ENCODE results near the gene ATP13A3. TPM values are rescaled to one million over a fixed set of nuclear protein-coding genes. Genes with fewer than 3 reads are reported as not detected.
A peak's percentile ranks its signal among the peaks of the same experiment; 100 is the strongest.

The ATP13A3 gene
- total RNA-seq, 1 experiment from 2014 or later, result 119 TPM

DNA sequence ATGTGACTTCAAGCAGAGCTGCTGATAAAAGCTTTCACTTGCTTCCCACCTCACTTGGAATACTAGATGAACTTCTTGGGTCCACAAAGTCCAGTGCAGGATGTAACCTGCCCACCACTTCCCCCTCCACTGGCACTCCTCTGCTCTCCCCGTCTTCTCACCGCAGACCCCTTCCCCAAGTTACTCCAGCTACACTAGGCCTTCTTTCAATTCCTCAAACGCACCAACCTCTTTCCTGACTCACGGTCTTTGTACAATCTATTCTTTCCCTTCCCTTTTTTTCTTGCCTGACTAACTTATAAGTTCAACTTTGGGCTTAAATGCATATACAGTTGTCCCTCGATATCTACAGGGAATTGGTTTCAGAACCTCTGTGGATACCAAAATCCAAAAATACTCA is 5.2 kb upstream of the ATP13A3 start:
- POLR2A ChIA-PET, result interaction anchor here (1.2 kb wide), 1 partner anchor 92 kb away, joined by 3 read pairs; no protein-coding TSS in a partner anchor

DNA sequence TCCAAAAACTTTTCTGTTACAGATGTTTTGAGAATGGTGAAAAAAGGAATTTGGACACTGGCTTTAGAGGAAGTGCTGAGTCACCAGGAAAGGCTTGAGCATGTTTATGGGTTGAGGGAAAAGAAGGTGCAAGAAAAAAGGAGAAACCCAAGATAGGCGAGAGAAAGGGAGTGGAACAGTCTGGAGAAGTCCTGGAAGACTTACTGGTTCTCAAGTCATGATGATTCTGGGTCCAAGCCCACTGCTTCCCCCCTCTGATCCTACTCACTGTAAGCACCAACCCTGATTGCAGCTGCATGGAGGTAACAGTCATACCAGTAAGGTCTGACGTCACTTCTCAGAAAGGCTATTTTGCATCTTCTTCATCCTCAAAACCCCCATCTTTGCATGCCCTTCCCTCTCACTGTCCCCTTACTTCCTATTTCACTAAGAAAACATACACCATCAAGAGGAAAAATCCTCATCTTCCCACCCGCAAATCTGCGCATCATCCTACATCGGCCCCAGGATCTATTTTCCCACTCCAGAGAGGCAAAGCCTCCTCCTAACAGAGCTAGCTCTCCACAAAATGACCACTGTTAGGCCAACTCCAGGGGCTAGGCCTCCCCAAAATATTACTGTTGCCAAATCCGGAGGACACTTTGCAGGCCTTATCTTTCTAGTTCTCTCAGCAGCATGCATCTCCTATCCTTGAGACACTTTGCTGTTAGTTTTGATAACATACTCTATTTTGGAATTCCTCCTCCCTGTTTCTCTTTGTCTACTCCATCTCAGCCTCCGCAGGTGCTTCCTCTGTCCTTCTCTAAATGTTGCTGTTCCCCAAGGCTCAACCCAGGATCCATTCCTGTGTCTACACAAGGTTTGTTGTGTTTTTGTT is 3.2 kb upstream of the ATP13A3 start:
- peaks cover 30% of the 10 kb centered on the region for H3K4me1 Mint-ChIP-seq (ENCODE audit: insufficient read depth, unreplicated experiment)

More for the DNA sequence above, 5.2 kb upstream of the ATP13A3 start:
- Mint-ChIP-seq H3K4me1 (ENCODE audit: insufficient read depth, unreplicated experiment) (peaks cover 30% of the 10 kb centered on the region), H3K4me3 (ENCODE audit: unreplicated experiment) (no peak overlapping the region), H3K36me3 (ENCODE audit: insufficient read depth, unreplicated experiment) (peaks cover 5% of the 10 kb centered on the region), H3K27me3 (ENCODE audit: insufficient read depth, unreplicated experiment) (no peaks in the 10 kb centered on the region), H3K27ac (ENCODE audit: low read depth, unreplicated experiment) (no peak overlapping the region), H3K9me3 (ENCODE audit: unreplicated experiment) (no peaks in the 10 kb centered on the region)
- DNase-seq (ENCODE audit: unreplicated experiment), result no peak
- CTCF ChIA-PET, result no interaction called here
- BruUV-seq (replicated peaks), result no TSS peak
- TF ChIP-seq, protein P1, sequence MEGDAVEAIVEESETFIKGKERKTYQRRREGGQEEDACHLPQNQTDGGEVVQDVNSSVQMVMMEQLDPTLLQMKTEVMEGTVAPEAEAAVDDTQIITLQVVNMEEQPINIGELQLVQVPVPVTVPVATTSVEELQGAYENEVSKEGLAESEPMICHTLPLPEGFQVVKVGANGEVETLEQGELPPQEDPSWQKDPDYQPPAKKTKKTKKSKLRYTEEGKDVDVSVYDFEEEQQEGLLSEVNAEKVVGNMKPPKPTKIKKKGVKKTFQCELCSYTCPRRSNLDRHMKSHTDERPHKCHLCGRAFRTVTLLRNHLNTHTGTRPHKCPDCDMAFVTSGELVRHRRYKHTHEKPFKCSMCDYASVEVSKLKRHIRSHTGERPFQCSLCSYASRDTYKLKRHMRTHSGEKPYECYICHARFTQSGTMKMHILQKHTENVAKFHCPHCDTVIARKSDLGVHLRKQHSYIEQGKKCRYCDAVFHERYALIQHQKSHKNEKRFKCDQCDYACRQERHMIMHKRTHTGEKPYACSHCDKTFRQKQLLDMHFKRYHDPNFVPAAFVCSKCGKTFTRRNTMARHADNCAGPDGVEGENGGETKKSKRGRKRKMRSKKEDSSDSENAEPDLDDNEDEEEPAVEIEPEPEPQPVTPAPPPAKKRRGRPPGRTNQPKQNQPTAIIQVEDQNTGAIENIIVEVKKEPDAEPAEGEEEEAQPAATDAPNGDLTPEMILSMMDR (IDR thresholded peaks at IDR 0.05; ENCODE audit: unreplicated experiment), result no peak
- intact Hi-C loops (cut with micrococcal nuclease), result no loop called here

DNA sequence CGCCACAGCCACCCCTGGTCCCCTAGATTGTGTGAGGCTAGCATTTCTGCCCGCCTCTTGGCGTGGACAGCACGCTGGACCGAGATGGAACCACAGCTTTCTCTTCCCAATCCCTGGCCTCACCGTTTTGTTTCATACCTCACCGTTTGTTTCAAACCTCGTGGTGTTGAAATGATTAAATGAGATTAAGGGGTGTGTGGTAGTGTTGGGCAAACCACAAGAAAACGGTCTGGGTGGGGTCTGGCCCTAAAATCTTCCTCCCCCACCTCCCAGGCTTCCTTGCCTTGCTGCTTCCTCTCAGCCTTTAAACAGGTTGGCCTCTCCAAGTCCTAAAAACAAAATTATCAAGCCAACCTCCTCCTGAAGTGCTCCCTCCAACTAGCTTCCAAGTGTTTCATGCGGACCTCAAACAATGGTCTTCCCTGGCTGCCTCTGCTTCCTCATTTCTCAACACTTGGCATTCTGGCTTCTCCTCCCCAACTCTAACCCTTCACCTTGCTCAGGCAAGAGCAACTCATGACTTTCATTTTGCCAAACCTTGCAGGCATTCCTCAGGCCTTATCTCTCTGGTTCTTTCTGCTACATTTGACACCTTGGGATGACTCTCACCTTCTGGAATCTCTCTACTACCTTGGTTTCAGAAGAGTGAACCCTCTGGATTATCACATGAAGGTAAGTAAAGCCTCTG is 1.4 kb upstream of the ATP13A3 start:
- peak; percentile 72 for DNase-seq (ENCODE audit: unreplicated experiment)
- POLR2A ChIA-PET, result interaction anchor here (0.7 to 2.9 kb wide), 11 partner anchors 8 to 542 kb away, joined by 3 to 16 read pairs (median 4); no protein-coding TSS in a partner anchor
- Mint-ChIP-seq H3K9me3 (ENCODE audit: unreplicated experiment) (no peaks in the 10 kb centered on the region), H3K27me3 (ENCODE audit: insufficient read depth, unreplicated experiment) (no peaks in the 10 kb centered on the region), H3K4me1 (ENCODE audit: insufficient read depth, unreplicated experiment) (peaks cover 21% of the 10 kb centered on the region), H3K27ac (ENCODE audit: low read depth, unreplicated experiment) (peak overlapping the region; percentile 65), H3K36me3 (ENCODE audit: insufficient read depth, unreplicated experiment) (peaks cover 5% of the 10 kb centered on the region), H3K4me3 (ENCODE audit: unreplicated experiment) (peak overlapping the region; percentile 36)
- TF ChIP-seq, protein P1 (IDR thresholded peaks at IDR 0.05; ENCODE audit: unreplicated experiment), result no peak
- BruUV-seq (replicated peaks), result no TSS peak
- CTCF ChIA-PET, result interaction anchor here (0.6 to 1.1 kb wide), 3 partner anchors 11 to 107 kb away, joined by 3 to 6 read pairs (median 5); no protein-coding TSS in a partner anchor
- intact Hi-C loops (cut with micrococcal nuclease), result no loop called here

More for the DNA sequence above, 3.2 kb upstream of the ATP13A3 start:
- Mint-ChIP-seq H3K27ac (ENCODE audit: low read depth, unreplicated experiment) (no peak overlapping the region), H3K27me3 (ENCODE audit: insufficient read depth, unreplicated experiment) (no peaks in the 10 kb centered on the region), H3K36me3 (ENCODE audit: insufficient read depth, unreplicated experiment) (peaks cover 5% of the 10 kb centered on the region), H3K4me3 (ENCODE audit: unreplicated experiment) (no peak overlapping the region), H3K9me3 (ENCODE audit: unreplicated experiment) (no peaks in the 10 kb centered on the region)
- ChIA-PET POLR2A (interaction anchor here (1.0 to 2.9 kb wide), 6 partner anchors 10 to 94 kb away, joined by 3 to 16 read pairs (median 3); no protein-coding TSS in a partner anchor), CTCF (interaction anchor here (0.5 to 1.2 kb wide), 3 partner anchors 15 to 1120 kb away, joined by 3 to 4 read pairs (median 4); no protein-coding TSS in a partner anchor)
- intact Hi-C loops (cut with micrococcal nuclease), result no loop called here
- TF ChIP-seq, protein P1 (IDR thresholded peaks at IDR 0.05; ENCODE audit: unreplicated experiment), result no peak
- DNase-seq (ENCODE audit: unreplicated experiment), result peak; percentile 40
- BruUV-seq (replicated peaks), result no TSS peak

Measured in MCF 10A (cell line).